ENCODE results near the gene ZNF280C.

The ZNF280C gene

DNA sequence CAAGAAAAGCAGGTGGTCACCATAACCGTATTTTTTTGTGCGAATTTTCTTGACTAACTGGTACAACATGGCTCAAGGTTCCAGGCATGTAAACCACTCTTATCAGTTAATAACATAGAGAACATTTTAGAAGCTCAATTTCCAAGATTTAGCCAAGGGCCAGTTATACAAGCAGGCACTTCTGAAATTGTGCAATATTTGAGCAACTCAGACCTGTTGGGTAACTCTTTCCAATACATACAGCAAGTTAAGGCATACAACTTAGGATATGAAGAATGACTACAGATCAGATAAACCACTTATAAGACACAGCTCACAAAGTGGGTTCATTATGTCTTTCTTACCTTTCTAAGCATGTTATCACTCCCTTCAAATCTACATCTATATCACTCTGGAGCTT is 43.9 kb downstream of the ZNF280C start:
- TF ChIP-seq PAX5 (IDR thresholded peaks at IDR 0.05; ENCODE audit: insufficient read depth, low read length, severe bottlenecking) (no peak), TAF1 (IDR thresholded peaks at IDR 0.05; ENCODE audit: low read depth, low read length) (no peak), SPI1 (IDR thresholded peaks at IDR 0.05; ENCODE audit: low read depth, low read length) (no peak), POU2F2 (IDR thresholded peaks at IDR 0.05; ENCODE audit: low read depth, low read length) (no peak), POLR2A (IDR thresholded peaks at IDR 0.05; ENCODE audit: low read depth, low read length) (no peak), POLR2AphosphoS5 (IDR thresholded peaks at IDR 0.05; ENCODE audit: low read depth, low read length) (no peak)
- DNase-seq (ENCODE audit: insufficient read length, low spot score), result no peak
- no peak for FAIRE-seq

DNA sequence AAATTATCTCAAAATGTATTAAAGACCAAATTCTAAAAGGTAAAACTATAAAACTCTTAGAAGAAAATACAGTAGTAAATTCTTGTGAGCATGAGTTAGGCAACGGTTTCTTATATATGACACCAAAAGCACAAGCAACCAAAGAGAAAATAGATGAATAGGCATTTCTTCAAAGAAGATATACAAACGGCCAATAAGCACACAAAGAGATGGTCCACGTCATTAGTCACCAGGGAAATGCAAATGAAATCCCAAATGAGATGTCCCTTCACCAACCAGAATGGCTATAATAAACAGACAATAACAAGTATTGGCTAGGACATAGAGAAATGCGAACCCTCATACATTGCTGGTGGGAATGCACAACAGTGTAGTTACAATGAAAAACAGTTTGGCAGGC is 52.4 kb downstream of the ZNF280C start:
- no peak for DNase-seq (ENCODE audit: insufficient read length, low spot score)
- FAIRE-seq, result no peak
- TF ChIP-seq PAX5 (IDR thresholded peaks at IDR 0.05; ENCODE audit: insufficient read depth, low read length, severe bottlenecking) (no peak), POLR2AphosphoS5 (IDR thresholded peaks at IDR 0.05; ENCODE audit: low read depth, low read length) (no peak), SPI1 (IDR thresholded peaks at IDR 0.05; ENCODE audit: low read depth, low read length) (no peak), TAF1 (IDR thresholded peaks at IDR 0.05; ENCODE audit: low read depth, low read length) (no peak), POU2F2 (IDR thresholded peaks at IDR 0.05; ENCODE audit: low read depth, low read length) (no peak), POLR2A (IDR thresholded peaks at IDR 0.05; ENCODE audit: low read depth, low read length) (no peak)

DNA sequence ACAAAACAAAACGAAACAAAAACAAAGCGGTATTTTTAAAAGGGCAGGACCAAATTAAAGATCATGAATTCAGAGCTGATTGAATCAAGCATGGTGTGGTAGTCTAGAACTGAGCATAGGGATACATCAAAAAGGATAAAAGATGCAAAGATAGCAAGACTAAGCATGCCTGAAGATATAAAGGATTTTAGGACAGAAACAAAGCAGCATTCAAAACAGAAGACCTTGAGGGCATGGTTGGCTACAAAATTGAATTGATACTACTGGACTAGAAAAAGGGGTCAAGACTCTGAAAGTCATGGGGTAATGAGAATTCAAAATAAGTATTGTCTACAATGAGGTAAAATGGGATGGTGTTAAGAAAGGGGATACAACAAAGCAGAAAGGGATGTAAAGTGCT is 55.3 kb downstream of the ZNF280C start:
- FAIRE-seq (no peak), DNase-seq (ENCODE audit: insufficient read length, low spot score) (no peak)
- no peak for TF ChIP-seq SPI1 (IDR thresholded peaks at IDR 0.05; ENCODE audit: low read depth, low read length)
- no peak for TF ChIP-seq POLR2A (IDR thresholded peaks at IDR 0.05; ENCODE audit: low read depth, low read length)
- TF ChIP-seq POLR2AphosphoS5 (IDR thresholded peaks at IDR 0.05; ENCODE audit: low read depth, low read length), result no peak
- TF ChIP-seq TAF1 (IDR thresholded peaks at IDR 0.05; ENCODE audit: low read depth, low read length), result no peak
- TF ChIP-seq POU2F2 (IDR thresholded peaks at IDR 0.05; ENCODE audit: low read depth, low read length), result no peak
- no peak for TF ChIP-seq PAX5 (IDR thresholded peaks at IDR 0.05; ENCODE audit: insufficient read depth, low read length, severe bottlenecking)

DNA sequence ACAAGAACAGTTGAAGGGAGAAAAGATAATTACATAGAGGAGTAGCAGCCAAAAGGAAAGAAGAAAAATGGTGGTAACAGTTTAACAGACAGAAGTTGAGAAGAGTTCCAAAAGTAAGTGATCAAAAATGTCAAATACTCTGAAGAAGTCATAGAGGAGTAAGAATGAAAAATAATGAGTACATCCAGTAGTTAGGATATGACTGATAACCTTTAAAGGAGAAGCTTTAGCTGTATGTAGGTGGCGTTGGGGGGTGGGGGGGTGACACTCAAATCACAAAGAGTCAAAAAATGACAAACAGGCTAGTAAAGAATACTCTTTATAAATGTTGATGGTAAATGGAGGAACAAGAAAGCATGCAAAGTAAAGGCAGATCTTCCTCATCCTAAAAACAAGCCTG is 56.3 kb downstream of the ZNF280C start:
- TF ChIP-seq PAX5 (IDR thresholded peaks at IDR 0.05; ENCODE audit: insufficient read depth, low read length, severe bottlenecking), result no peak
- TF ChIP-seq POLR2A (IDR thresholded peaks at IDR 0.05; ENCODE audit: low read depth, low read length), result no peak
- TF ChIP-seq POLR2AphosphoS5 (IDR thresholded peaks at IDR 0.05; ENCODE audit: low read depth, low read length), result no peak
- TF ChIP-seq TAF1 (IDR thresholded peaks at IDR 0.05; ENCODE audit: low read depth, low read length), result no peak
- TF ChIP-seq SPI1 (IDR thresholded peaks at IDR 0.05; ENCODE audit: low read depth, low read length), result no peak
- no peak for TF ChIP-seq POU2F2 (IDR thresholded peaks at IDR 0.05; ENCODE audit: low read depth, low read length)
- DNase-seq (ENCODE audit: insufficient read length, low spot score) (no peak), FAIRE-seq (no peak)

DNA sequence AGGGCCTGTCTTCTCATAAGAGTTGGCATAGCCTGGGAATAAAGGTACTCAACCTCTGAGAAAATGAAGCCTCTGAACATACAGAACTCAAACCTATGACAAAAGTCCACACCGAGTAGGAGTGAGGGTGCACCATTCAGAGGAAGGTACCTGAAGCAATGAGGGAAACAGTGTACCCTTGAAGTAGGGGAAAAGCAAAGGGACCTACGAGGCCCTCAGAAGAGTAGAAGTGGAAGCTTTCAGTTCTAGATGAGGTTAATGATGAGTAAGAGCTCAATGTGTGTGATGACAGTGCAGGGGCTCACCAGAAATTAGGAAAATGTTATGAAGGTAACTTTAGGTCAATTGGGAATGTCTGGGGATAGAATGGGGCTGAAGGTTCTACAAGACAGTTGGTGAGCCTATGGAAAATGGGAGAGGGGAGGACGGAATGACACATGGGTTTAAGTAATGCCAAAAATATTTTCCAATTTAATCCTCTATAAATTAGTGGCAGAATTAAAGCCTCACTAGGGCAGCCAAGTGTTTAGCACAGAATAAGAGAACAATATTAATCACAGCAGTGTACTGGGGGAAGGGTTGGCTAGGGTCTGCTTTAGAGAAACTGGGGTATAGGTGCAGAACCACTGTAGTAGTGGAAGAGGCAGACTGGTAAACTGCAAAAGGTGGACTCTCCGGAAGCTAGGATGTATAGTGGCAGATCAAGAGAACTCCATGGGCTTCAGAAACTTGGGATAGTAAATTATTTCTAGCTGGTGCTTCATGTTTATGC is 57.1 kb downstream of the ZNF280C start:
- no peak for FAIRE-seq
- no peak for DNase-seq (ENCODE audit: insufficient read length, low spot score)
- no peak for TF ChIP-seq SPI1 (IDR thresholded peaks at IDR 0.05; ENCODE audit: low read depth, low read length)
- TF ChIP-seq POLR2AphosphoS5 (IDR thresholded peaks at IDR 0.05; ENCODE audit: low read depth, low read length), result no peak
- no peak for TF ChIP-seq POU2F2 (IDR thresholded peaks at IDR 0.05; ENCODE audit: low read depth, low read length)
- TF ChIP-seq TAF1 (IDR thresholded peaks at IDR 0.05; ENCODE audit: low read depth, low read length), result no peak
- TF ChIP-seq POLR2A (IDR thresholded peaks at IDR 0.05; ENCODE audit: low read depth, low read length), result no peak
- TF ChIP-seq PAX5 (IDR thresholded peaks at IDR 0.05; ENCODE audit: insufficient read depth, low read length, severe bottlenecking), result no peak

DNA sequence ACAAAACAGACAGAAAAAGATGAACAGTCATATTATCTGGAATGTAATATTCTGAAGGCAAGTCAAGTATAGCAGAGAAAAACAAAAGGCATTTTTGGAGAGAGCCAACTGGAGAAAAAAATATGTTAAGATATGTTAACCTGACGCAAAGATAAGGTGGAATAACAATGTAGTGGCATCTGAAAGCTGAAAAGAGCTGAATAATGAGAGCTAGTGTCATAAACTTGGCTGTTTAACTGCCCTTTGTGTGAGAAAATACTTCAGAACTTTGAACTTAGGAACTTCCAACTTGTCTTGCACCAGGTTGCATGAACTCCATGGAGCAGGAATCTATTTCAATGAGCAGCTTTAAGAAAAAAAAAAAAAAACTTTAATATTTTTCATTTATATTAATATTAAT is 64.1 kb downstream of the ZNF280C start:
- no peak for TF ChIP-seq PAX5 (IDR thresholded peaks at IDR 0.05; ENCODE audit: insufficient read depth, low read length, severe bottlenecking)
- TF ChIP-seq POU2F2 (IDR thresholded peaks at IDR 0.05; ENCODE audit: low read depth, low read length), result no peak
- TF ChIP-seq SPI1 (IDR thresholded peaks at IDR 0.05; ENCODE audit: low read depth, low read length), result no peak
- DNase-seq (ENCODE audit: insufficient read length, low spot score) (no peak), FAIRE-seq (no peak)

DNA sequence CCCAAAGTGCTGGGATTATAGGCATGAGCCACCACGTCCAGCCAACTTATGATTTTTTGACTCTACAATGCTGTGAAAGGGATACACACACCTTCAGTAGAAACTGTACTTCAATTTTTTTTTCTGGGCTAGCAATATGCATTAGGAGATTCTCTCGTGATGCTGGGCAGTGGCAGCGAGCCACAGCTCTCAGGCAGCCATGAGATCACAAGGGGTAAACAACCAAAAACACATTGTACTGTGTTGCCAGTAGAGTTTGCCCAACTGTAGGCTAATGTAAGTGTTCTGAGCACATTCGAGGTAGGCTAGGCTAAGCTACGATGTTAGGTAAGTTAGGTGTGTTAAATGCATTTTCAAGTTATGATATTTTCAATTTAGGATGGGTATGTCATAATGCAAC is 71.2 kb downstream of the ZNF280C start:
- TF ChIP-seq POLR2AphosphoS5 (IDR thresholded peaks at IDR 0.05; ENCODE audit: low read depth, low read length), result no peak
- no peak for TF ChIP-seq PAX5 (IDR thresholded peaks at IDR 0.05; ENCODE audit: insufficient read depth, low read length, severe bottlenecking)
- TF ChIP-seq POU2F2 (IDR thresholded peaks at IDR 0.05; ENCODE audit: low read depth, low read length), result no peak
- TF ChIP-seq TAF1 (IDR thresholded peaks at IDR 0.05; ENCODE audit: low read depth, low read length), result no peak
- TF ChIP-seq POLR2A (IDR thresholded peaks at IDR 0.05; ENCODE audit: low read depth, low read length), result no peak
- no peak for TF ChIP-seq SPI1 (IDR thresholded peaks at IDR 0.05; ENCODE audit: low read depth, low read length)
- no peak for DNase-seq (ENCODE audit: insufficient read length, low spot score)
- no peak for FAIRE-seq

DNA sequence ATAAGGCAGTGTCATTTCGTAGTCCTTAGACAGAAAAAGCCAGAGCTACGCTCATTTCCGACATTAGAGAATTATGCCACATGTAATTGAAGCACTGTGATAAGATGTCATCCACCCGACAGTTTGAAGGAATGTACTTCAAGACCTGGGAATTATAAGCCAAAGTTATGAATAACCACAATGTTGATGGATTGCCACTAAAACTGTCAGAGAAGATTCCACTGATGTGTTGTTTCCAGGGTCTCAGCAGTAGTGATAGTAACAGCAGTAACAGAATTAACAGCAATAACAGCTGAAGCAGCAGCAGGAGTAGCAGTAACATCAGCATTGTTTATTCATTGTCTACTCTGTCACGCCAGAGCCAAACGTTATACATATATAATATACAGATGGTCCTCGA is 72.2 kb downstream of the ZNF280C start:
- no peak for DNase-seq (ENCODE audit: insufficient read length, low spot score)
- FAIRE-seq, result no peak
- TF ChIP-seq PAX5 (IDR thresholded peaks at IDR 0.05; ENCODE audit: insufficient read depth, low read length, severe bottlenecking), result no peak
- TF ChIP-seq SPI1 (IDR thresholded peaks at IDR 0.05; ENCODE audit: low read depth, low read length), result no peak
- TF ChIP-seq POU2F2 (IDR thresholded peaks at IDR 0.05; ENCODE audit: low read depth, low read length), result no peak
- TF ChIP-seq POLR2AphosphoS5 (IDR thresholded peaks at IDR 0.05; ENCODE audit: low read depth, low read length), result no peak
- TF ChIP-seq TAF1 (IDR thresholded peaks at IDR 0.05; ENCODE audit: low read depth, low read length), result no peak
- TF ChIP-seq POLR2A (IDR thresholded peaks at IDR 0.05; ENCODE audit: low read depth, low read length), result no peak

DNA sequence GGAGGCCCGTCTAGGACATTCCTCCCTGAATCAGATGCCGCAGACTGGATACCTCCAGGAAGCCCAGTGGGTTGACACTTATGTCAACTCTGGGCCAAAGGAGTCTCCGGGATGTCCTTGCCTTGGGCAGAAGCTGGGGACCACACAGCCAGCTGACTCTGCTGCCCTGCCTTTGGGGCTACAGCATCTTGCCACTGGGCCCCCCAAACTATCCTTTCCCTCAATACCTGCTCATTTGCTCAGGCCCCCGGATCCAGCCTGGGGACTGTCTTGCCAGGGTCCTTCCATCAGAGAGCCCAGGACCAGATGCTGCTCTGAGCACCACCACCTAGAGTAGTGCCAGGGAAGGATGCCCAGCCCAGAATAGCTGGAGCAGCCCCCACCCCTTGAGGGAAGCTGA is 77.9 kb downstream of the ZNF280C start:
- FAIRE-seq (no peak), DNase-seq (ENCODE audit: insufficient read length, low spot score) (no peak)
- no peak for TF ChIP-seq TAF1 (IDR thresholded peaks at IDR 0.05; ENCODE audit: low read depth, low read length)
- no peak for TF ChIP-seq POLR2A (IDR thresholded peaks at IDR 0.05; ENCODE audit: low read depth, low read length)
- TF ChIP-seq POLR2AphosphoS5 (IDR thresholded peaks at IDR 0.05; ENCODE audit: low read depth, low read length), result no peak
- TF ChIP-seq PAX5 (IDR thresholded peaks at IDR 0.05; ENCODE audit: insufficient read depth, low read length, severe bottlenecking), result no peak
- no peak for TF ChIP-seq POU2F2 (IDR thresholded peaks at IDR 0.05; ENCODE audit: low read depth, low read length)
- no peak for TF ChIP-seq SPI1 (IDR thresholded peaks at IDR 0.05; ENCODE audit: low read depth, low read length)

DNA sequence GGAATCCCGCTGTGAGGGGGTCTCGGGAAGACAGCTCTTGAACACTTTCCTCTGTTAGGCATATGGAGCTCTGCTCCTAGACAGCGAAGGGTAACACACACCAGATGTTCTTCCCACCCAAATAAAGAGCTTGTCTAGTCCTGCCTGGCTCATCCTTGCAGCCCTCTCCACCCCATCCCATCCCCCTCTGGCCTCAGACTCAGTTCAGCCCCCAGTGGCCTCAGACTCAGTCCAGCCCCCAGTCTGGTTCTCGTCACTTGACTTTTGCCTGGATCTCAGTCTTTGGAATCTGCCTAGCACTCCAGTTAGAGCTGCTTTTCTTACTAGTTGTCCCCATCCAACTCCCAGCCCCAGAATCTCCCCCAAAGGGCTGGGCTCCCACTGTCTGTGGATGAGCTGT is 82.0 kb downstream of the ZNF280C start:
- TF ChIP-seq SPI1 (IDR thresholded peaks at IDR 0.05; ENCODE audit: low read depth, low read length) (no peak), POLR2A (IDR thresholded peaks at IDR 0.05; ENCODE audit: low read depth, low read length) (no peak), PAX5 (IDR thresholded peaks at IDR 0.05; ENCODE audit: insufficient read depth, low read length, severe bottlenecking) (no peak), TAF1 (IDR thresholded peaks at IDR 0.05; ENCODE audit: low read depth, low read length) (no peak), POLR2AphosphoS5 (IDR thresholded peaks at IDR 0.05; ENCODE audit: low read depth, low read length) (no peak), POU2F2 (IDR thresholded peaks at IDR 0.05; ENCODE audit: low read depth, low read length) (no peak)
- no peak for FAIRE-seq
- DNase-seq (ENCODE audit: insufficient read length, low spot score), result no peak

All from GM12891 (cell line).